HG02970 (cell line): Measurements from ENCODE around the gene NEAT1.
"Not testable (repeated sequence)": the region's sequence is repeated elsewhere in the genome, so short reads cannot be mapped to it uniquely, and the experiment has no call there.

Experiments used
- ATAC-seq: cut with Tn5 transposase; IDR thresholded peaks from one replicate; pipeline ENCODE4 v1.9.1; 2021; ENCODE audit warnings: mild to moderate bottlenecking, moderate library complexity, moderate number of reproducible peaks; ENCODE audit not compliant: unreplicated experiment, low FRiP score

Gene NEAT1

GRCh38 chr11:65404210-65404609 is 18.4 kb upstream of the NEAT1 start:
- ATAC-seq: no peak

- no peak for ATAC-seq
These were observed 17.8 kb upstream of the NEAT1 start for GRCh38 chr11:65404638-65405339.

GRCh38 chr11:65410936-65411680 is 11.5 kb upstream of the NEAT1 start:
- ATAC-seq: no peak

- ATAC-seq: no peak
These were observed 10.9 kb upstream of the NEAT1 start for GRCh38 chr11:65411681-65412070.

GRCh38 chr11:65412271-65413076 is 10.1 kb upstream of the NEAT1 start:
- no peak for ATAC-seq

- not testable (repeated sequence) for ATAC-seq
These were observed 9.4 kb upstream of the NEAT1 start for GRCh38 chr11:65413077-65413664.

GRCh38 chr11:65414776-65415498 is 7.7 kb upstream of the NEAT1 start:
- no peak for ATAC-seq

GRCh38 chr11:65415499-65416340 is 6.9 kb upstream of the NEAT1 start:
- no peak for ATAC-seq

- no peak for ATAC-seq
These were observed 6.2 kb upstream of the NEAT1 start for GRCh38 chr11:65416341-65416824.

- no peak for ATAC-seq
These were observed 5.5 kb upstream of the NEAT1 start for GRCh38 chr11:65416841-65417701.

- no peak for ATAC-seq
These were observed 4.7 kb upstream of the NEAT1 start for GRCh38 chr11:65417702-65418430.

GRCh38 chr11:65418431-65418680 is 4.2 kb upstream of the NEAT1 start:
- ATAC-seq: no peak

GRCh38 chr11:65418681-65419459 is 3.7 kb upstream of the NEAT1 start:
- ATAC-seq: no peak

GRCh38 chr11:65419460-65419771 is 3.2 kb upstream of the NEAT1 start:
- ATAC-seq: no peak

GRCh38 chr11:65419772-65420481 is 2.7 kb upstream of the NEAT1 start:
- no peak for ATAC-seq

- ATAC-seq: no peak
These were observed 2.1 kb upstream of the NEAT1 start for GRCh38 chr11:65420506-65420905.
